Fibroblast of the conjunctiva (primary cell): ENCODE results near the gene PLOD3.
"Not testable (repeated sequence)": the region's sequence is repeated elsewhere in the genome, so short reads cannot be mapped to it uniquely, and the experiment has no call there.

Experiments used
- DNase-seq: peaks from one replicate; pipeline ENCODE4 v3.0.0-alpha.2; 2010; ENCODE audit warnings: low read depth

The PLOD3 gene

DNA sequence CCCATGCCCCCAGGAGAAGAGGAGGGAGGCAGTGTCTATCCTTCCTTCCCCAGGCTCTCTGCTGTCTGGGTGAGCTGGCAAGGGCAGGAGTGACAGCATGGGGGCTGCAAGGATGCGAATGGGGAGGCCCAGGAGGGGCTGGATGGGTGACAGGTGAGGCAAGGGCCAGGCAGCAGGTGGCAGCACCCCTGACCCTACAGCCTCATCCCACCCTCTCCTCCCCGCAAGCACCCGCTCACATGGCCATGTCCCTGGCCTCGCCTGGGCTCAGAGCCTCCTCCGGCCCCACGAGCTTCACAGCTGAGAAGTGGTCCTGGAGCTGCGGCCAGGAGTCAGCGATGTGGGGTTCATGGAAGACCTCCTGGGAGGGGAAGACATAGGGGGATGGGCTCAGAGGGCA is 5.4 kb downstream of the PLOD3 start:
- DNase-seq: no peak

DNA sequence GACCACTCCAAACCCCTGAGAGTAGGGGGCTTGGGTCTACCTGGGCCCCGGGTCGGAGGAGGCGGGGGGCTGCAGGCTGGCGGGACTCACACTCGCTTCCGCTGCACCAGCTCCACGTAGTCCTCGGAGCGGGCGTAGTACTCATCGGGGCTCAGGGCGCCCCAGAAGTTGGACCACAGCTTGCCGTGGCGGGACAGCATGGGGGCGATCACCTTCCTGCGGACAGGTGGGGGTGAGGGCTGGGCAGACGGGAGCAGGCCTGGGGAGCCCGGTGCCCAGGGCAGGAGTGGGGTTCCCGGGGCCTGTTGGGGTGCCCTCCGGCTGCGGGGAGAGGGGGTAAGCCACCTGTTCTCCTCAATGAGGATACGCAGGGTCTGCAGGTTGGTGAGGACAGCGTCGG is 5.9 kb downstream of the PLOD3 start:
- DNase-seq: no peak

- DNase-seq: no peak
These were observed 7.2 kb downstream of the PLOD3 start for GRCh38 chr7:101210143-101210542.

DNA sequence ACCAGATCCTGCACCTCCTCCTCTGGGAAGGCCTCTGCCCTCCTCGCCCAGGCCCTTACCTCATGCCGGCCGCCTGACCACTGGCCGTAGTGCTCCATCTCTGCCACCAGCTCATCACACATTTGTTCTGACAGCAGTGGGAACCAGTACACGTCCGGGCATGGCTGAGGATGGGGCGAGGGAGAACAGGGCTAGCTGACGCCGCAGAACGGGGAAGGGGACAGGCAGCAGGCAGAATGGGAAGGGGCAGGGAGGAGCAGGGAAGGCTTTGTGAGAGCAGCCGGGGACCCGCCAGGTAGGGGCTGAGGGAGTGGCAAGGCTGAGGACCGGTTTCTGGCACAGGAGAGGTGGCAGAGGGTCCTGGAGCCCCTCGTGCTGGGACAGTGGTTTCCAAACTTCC is 8.6 kb downstream of the PLOD3 start:
- no peak for DNase-seq

DNA sequence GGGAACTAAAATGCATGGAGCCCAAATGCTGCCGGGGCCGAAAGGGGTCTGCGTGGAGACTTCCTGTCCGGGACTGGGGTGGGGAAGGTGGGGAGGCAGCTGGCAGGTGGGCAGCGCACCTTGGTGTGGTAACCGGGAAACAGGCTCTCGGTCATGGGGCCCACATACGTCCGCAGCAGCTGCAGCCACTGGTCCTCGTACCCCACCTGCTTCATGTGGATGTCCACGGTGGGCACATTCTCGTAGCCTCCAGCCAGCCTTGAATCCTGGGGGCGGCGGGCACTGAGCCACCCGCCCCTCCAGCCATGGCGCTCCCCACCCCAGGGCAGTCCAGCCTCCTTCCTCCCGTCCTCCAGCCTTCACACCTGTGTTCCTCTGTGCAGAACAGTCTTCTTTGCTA is 9.9 kb downstream of the PLOD3 start:
- no peak for DNase-seq

GRCh38 chr7:101206665-101207042 is 10.7 kb downstream of the PLOD3 start:
- no peak for DNase-seq

GRCh38 chr7:101205901-101206664 is 11.3 kb downstream of the PLOD3 start:
- DNase-seq: no peak

- DNase-seq: not testable (repeated sequence)
These were observed 13.3 kb downstream of the PLOD3 start for GRCh38 chr7:101203740-101204738.

DNA sequence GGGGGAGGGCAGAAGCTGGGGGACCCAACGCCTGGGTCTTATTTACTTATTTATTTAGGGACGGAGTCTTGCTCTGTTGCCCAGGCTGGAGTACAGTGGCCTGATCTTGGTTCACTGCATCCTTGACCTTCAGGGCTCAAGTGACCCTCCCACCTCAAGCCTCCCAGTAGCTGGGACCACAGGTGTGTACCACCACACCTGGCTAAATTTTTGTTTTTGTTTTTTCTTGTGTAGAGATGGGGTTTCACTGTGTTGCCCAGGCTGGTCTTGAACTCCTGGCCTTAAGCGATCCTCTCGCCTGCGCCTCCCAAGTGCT is 14.8 kb downstream of the PLOD3 start:
- DNase-seq: no peak

GRCh38 chr7:101201695-101202602 is 15.4 kb downstream of the PLOD3 start:
- DNase-seq: no peak

DNA sequence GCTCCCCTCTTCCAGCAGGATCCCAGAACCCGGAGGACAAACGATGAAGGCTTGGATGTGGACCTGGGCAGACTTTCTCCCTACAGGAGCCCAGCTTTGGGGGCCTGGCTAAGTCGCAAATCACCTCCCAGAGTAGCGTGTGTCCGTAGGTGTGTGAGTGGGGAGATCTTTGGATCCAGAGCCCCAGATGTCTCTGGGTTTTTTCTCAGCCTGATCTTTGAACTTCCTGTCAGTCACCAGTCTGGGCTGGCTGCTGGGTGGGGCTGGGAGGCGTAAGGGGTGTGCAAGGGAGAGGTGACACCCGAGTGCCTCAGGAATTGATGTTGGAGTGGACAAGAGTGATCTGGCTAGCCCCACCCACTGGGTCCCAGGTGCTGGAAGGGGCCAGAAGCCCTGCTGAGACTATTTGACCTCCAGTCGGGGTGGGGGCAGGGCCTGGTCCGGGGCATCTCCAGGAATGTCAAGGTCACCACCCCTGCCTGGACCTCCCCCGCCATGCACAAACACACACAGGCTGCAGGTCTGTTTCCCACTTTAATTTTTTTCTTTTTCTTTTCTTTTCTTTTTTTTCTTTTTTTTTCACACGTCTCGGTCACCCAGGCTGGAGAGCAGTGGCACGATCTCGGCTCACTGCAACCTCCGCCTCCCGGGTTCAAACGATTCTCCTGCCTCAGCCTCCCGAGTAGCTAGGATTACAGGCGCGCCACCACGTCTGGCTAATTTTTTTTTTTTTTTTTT is 16.4 kb downstream of the PLOD3 start, which contains the start of gene MOGAT3:
MOGAT3 (minus strand) TSS at position 175 of the 738 bp plus-strand sequence. CDS start 182 bp downstream, outside the sequence.
- no peak for DNase-seq

GRCh38 chr7:101200504-101200861 is 16.9 kb downstream of the PLOD3 start:
- no peak for DNase-seq

GRCh38 chr7:101199522-101199921 is 17.9 kb downstream of the PLOD3 start:
- not testable (repeated sequence) for DNase-seq

DNA sequence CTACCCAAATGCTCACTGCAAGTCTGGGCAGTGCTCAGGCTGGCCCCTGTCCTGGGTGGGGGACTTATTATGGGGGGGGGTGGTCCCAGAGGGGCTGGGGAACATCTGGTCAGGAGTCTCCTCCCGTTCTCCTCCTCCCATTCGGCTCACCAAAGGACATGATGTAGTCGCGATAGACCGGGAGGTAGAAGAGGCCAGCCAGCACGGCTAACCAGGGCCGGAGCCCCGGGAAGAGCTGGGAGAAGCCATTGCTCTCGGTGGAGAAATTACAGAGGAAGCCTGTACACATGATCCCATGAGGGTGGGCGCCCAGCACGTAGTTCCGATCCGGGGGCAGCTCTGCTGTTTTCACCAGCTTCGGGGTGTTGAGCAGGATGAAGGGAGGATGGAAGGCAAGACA is 18.9 kb downstream of the PLOD3 start:
- DNase-seq: no peak

GRCh38 chr7:101197991-101198390 is 19.4 kb downstream of the PLOD3 start:
- no peak for DNase-seq

- DNase-seq: no peak
These were observed 21.5 kb downstream of the PLOD3 start for GRCh38 chr7:101195884-101196283.

DNA sequence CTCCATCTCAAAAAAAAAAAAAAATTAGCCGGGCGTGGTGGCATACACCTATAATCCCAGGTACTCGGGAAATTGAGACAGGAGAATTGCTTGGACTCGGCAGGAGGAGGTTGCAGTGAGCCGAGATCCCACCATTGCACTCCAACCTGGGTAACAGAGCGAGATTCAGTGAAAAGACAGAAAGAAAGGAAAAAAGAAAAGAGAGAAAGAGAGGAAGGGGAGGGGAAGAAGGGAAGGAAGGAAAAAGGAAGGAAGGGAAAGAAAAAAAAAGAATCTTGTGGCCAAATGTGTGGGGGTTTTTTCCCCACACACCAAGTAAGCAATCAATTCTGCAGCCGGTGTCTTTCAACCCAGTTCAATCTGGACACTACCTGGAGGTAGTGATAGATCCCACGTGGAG is 28.3 kb downstream of the PLOD3 start:
- DNase-seq: no peak

- DNase-seq: no peak
These were observed 30.4 kb downstream of the PLOD3 start for GRCh38 chr7:101186844-101187428.

- DNase-seq: no peak
These were observed 31.2 kb downstream of the PLOD3 start for GRCh38 chr7:101186194-101186593.

DNA sequence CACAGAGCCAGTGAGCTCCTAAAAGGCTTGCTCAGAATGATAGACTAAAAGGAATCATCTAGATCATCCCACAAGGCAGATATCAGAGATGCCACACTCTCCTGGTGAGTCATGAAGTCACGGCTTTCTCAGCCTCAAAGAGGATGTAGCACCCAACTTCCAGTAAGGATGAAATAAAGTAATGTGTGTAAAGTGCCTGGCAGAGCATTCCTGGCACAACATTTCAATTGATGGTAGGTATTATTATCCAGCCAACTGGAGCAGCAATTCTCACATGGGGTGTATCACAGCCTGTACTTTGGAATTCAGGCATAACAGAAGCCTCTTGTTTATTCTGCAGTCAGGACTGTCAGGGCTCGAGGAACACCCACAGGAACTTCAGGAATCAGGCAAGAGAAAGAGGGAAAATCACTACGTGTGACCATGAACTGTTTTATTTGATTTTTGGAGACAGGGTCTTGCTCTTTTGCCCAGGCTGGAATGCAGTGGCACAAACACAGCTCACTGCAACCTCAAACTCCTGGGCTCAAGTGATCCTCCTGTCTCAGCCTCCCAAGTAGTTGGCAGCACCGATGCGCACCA is 32.0 kb downstream of the PLOD3 start:
- DNase-seq: no peak
